ENCODE data around the gene TSPAN15. TPM values are rescaled to one million over a fixed set of nuclear protein-coding genes. Genes with fewer than 3 reads are reported as not detected.
A peak's percentile ranks its signal among the peaks of the same experiment; 100 is the strongest.

The TSPAN15 gene
- total and polyA plus RNA-seq, 2 experiments from 2014 or later = 252 to 289 TPM

DNA sequence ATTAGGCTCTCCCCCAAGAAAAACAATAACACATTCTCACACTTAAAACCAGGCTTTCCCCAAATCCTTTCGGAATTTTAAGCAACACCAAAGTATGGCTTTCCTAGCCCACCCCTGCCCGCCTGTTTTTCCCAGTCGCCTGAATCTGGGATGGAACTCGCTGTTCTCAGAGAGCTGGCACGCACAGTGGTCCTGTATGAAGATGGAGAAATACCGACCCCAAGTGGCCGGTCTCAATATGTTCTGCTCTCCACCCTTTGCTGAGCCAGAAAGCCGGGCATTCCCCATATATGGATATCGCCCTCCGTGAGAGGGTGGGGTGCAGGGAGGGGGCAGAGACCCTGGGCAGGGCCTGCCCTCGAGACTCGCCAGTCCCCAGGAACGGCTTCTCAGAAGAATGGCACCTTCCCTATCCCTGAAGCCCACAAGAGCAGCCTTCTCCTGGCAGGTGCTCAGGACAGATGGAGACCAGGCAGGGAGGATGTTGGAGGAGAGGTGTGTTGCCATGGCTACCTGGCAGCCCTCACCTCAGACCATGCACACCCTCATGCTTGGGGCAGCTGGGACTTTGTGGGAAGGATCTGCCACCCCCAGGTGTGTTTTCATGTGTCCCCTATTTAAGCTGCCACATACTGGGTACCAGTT lies 37.9 kb upstream of the TSPAN15 start:
- no peaks in the 10 kb centered on the region for H3K27me3 ChIP-seq
- TF ChIP-seq, protein P1, sequence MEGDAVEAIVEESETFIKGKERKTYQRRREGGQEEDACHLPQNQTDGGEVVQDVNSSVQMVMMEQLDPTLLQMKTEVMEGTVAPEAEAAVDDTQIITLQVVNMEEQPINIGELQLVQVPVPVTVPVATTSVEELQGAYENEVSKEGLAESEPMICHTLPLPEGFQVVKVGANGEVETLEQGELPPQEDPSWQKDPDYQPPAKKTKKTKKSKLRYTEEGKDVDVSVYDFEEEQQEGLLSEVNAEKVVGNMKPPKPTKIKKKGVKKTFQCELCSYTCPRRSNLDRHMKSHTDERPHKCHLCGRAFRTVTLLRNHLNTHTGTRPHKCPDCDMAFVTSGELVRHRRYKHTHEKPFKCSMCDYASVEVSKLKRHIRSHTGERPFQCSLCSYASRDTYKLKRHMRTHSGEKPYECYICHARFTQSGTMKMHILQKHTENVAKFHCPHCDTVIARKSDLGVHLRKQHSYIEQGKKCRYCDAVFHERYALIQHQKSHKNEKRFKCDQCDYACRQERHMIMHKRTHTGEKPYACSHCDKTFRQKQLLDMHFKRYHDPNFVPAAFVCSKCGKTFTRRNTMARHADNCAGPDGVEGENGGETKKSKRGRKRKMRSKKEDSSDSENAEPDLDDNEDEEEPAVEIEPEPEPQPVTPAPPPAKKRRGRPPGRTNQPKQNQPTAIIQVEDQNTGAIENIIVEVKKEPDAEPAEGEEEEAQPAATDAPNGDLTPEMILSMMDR (IDR thresholded peaks at IDR 0.05; ENCODE audit: low read depth, low read length) = peak; percentile 74
- H3K4me3 ChIP-seq = no peak overlapping the region
- peaks cover 11% of the 10 kb centered on the region for H3K4me1 ChIP-seq (ENCODE audit: low read depth)
- DNase-seq (ENCODE audit: low read depth in 1 of 2, low spot score in 1 of 2) = peak; percentile 79 to 83
- no peaks in the 10 kb centered on the region for H3K36me3 ChIP-seq
- no peak overlapping the region for H3K27ac ChIP-seq
- H3K9me3 ChIP-seq (ENCODE audit: low read depth) = no peaks in the 10 kb centered on the region

DNA sequence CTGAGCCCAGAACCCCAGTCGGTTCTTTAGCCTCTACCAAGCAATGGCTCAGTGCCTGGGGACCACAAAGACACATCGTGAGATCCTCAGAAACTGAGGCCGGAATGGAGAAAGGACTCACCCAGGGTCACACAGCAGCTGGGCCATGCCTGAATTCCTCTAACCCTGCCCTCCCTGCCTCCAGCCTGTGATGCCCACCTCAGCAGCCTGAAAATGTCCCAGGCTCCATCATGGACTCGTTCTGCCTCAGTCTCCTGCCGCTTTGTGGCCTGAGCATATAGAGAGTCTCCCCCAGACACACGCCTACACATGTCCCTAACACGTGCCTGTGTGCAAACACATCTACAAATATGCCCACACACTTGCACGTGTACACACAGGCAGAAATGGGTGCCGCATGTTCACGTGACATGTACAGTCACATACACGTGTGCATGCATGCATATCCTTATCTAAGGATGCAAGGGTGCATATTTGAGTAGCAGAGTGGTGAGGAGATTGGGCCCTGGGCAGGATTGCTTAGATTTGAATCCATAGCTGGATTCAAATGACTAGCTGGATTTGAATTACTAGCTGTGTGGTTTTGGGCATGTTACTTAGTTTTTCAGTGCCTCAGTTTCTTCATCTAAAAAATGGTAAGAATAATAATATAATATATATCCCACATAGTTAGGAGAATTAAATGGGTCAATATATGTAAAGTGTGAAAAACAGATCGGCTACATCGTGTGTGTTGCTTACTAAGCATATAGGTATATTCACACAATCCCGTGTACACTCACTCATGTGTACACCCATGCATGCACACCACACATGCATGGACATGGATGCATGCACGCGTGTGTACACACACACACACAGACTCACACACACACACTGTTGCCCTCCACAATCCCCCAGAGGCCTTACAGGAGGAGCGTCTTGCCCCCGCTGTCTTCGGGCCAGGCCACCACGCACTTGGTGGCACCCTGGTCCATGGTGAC lies 36.9 kb upstream of the TSPAN15 start:
- Histone ChIP-seq H3K36me3 (no peaks in the 10 kb centered on the region), H3K27me3 (no peaks in the 10 kb centered on the region), H3K4me3 (no peak overlapping the region), H3K4me1 (ENCODE audit: low read depth) (peaks cover 7% of the 10 kb centered on the region), H3K9me3 (ENCODE audit: low read depth) (no peaks in the 10 kb centered on the region), H3K27ac (no peak overlapping the region)
- TF ChIP-seq, protein P1 (IDR thresholded peaks at IDR 0.05; ENCODE audit: low read depth, low read length) = no peak
- DNase-seq (ENCODE audit: low read depth in 1 of 2, low spot score in 1 of 2) = no peak

DNA sequence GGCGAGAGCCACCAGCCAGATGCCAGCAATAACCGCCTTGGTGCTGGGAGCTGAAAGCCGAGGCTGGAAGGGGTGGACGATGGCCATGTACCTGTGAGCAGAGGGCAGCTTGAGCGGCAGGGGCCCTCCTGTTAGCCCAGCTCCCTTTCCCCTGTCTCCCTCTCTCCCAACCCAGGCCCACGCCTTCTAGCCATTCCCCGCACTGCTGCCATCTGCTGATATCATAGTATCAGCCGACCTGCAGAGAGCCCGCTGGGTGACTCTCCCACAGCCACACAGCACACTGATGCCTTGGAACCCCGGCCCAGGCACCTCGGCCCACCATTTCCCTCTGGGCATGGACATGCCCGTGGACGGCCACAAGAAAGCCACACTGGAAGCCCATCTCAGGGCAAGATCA lies 36.2 kb upstream of the TSPAN15 start:
- Histone ChIP-seq H3K9me3 (ENCODE audit: low read depth) (no peaks in the 10 kb centered on the region), H3K27ac (no peak overlapping the region), H3K27me3 (no peaks in the 10 kb centered on the region), H3K4me3 (no peak overlapping the region), H3K4me1 (ENCODE audit: low read depth) (peaks cover 7% of the 10 kb centered on the region), H3K36me3 (no peaks in the 10 kb centered on the region)
- TF ChIP-seq, protein P1 (IDR thresholded peaks at IDR 0.05; ENCODE audit: low read depth, low read length) = no peak
- no peak for DNase-seq (ENCODE audit: low read depth in 1 of 2, low spot score in 1 of 2)

DNA sequence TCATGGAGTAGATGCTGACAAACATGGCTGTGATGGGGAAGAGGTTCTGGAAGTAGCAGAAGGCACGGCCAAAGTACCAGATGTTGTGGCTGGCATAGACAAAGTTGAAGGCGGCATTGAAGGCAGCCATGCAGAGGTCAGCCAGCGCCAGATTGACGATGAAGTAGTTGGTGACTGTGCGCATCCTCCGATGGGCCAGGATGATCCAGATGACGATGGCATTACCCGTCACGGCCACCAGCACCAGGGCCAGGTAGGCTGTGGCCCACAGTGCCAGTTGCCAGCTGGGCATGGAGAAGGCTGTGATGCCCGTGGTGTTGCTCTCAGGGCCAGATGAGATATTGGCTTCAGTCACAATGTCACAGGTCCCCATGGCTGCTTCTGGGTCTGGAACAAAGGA lies 35.3 kb upstream of the TSPAN15 start:
- no peak for DNase-seq (ENCODE audit: low read depth in 1 of 2, low spot score in 1 of 2)
- H3K36me3 ChIP-seq = no peaks in the 10 kb centered on the region
- no peak overlapping the region for H3K27ac ChIP-seq
- H3K27me3 ChIP-seq = no peaks in the 10 kb centered on the region
- no peaks in the 10 kb centered on the region for H3K9me3 ChIP-seq (ENCODE audit: low read depth)
- H3K4me1 ChIP-seq (ENCODE audit: low read depth) = peaks cover 4% of the 10 kb centered on the region
- H3K4me3 ChIP-seq = no peak overlapping the region
- TF ChIP-seq, protein P1 (IDR thresholded peaks at IDR 0.05; ENCODE audit: low read depth, low read length) = no peak

DNA sequence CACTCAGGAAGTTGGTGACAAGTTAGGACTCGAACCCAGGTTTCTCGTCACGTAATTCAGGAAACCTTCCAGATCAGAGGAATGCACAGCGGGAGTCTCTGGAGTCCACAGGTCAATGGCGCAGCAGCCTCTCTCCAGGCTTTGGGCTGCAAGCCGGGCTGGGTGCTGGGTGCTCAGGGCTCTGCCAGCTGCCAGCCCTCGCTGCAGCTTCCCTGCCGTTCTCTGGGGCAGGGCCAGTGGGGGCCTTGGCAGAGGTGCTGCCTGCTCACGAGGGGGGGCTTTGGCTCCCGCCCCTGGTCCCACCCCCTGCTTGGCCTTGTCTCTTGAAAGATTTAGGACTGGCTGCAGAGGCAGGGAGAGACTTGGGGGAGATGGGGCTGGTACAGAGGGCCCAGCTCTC lies 34.6 kb upstream of the TSPAN15 start, which contains the start of gene TACR2:
Gene TACR2, minus strand, starts transcription at position 224 of the 400 bp plus-strand sequence. CDS start 595 bp downstream, outside the sequence.
- Histone ChIP-seq H3K36me3 (no peaks in the 10 kb centered on the region), H3K9me3 (ENCODE audit: low read depth) (no peaks in the 10 kb centered on the region), H3K27ac (no peak within 1 kb of the TSS), H3K4me1 (ENCODE audit: low read depth) (peaks cover 3% of the 10 kb centered on the region), H3K4me3 (no peak within 1 kb of the TSS), H3K27me3 (no peaks in the 10 kb centered on the region)
- DNase-seq (ENCODE audit: low read depth in 1 of 2, low spot score in 1 of 2) = no peak
- TF ChIP-seq, protein P1 (IDR thresholded peaks at IDR 0.05; ENCODE audit: low read depth, low read length) = no peak
